Muscle of leg (tissue), 11 donors: ENCODE results near the gene TMEM60. TPM values are rescaled to one million over a fixed set of nuclear protein-coding genes. Genes with fewer than 3 reads are reported as not detected.

Experiments used
- DNase-seq: peaks from one replicate; pipeline ENCODE4 v3.0.0; 2013
- H3K27ac ChIP-seq: one replicate; pipeline ENCODE4 v1.5.1; 2013; ENCODE audit warnings: mild to moderate bottlenecking, low read length, control low read depth
- H3K27me3 ChIP-seq: one replicate; pipeline ENCODE4 v1.6.1; 2013; ENCODE audit warnings: low read length; ENCODE audit not compliant: control insufficient read depth, insufficient read depth
- H3K36me3 ChIP-seq: one replicate; pipeline ENCODE4 v1.6.1; 2013; ENCODE audit warnings: low read length; ENCODE audit not compliant: control insufficient read depth, insufficient read depth
- H3K4me1 ChIP-seq: one replicate; pipeline ENCODE4 v1.6.1; 2013; ENCODE audit warnings: low read length; ENCODE audit not compliant: control insufficient read depth, insufficient read depth
- H3K4me3 ChIP-seq: one replicate; pipeline ENCODE4 v1.5.1; 2013; ENCODE audit warnings: low read length, control low read depth
- H3K9me3 ChIP-seq: replicated peaks from 2 replicates; pipeline ENCODE4 v1.6.1; 2013; ENCODE audit warnings: low read depth, low read length; ENCODE audit not compliant: control insufficient read depth
- WGBS: methylation state at CpG from one replicate; pipeline ENCODE4 v1.1.5; 2013; ENCODE audit warnings: missing lambda C conversion rate; ENCODE audit not compliant: insufficient coverage; 5-methylcytosine and 5-hydroxymethylcytosine counted together
- polyA plus RNA-seq, 8 donors: library from polyadenylated mRNA; unstranded; fragments of 120-200 nt; gene quantifications; one replicate each; pipeline versions ENCODE4 v1.2.1 to v1.2.3, GENCODE V29; 2013; ENCODE audit warnings: inconsistent platforms in 1 of 8, low replicate concordance in 1 of 8; ENCODE audit not compliant: insufficient read length in 8 of 8, insufficient read depth in 1 of 8
- total RNA-seq: library from RNA; stranded (reverse); fragments of 120-200 nt; gene quantifications from one replicate; pipeline ENCODE4 v1.2.4, GENCODE V29; 2013

Gene TMEM60
- total and polyA plus RNA-seq, 9 donors: 10.5 to 14.7 (median 11.8) TPM

GRCh38 chr7:77819021-77819420 lies 20.8 kb upstream of the TMEM60 start:
- Histone ChIP-seq H3K9me3 (peaks cover 51% of the 10 kb centered on the region), H3K36me3 (peaks cover 5% of the 10 kb centered on the region), H3K27me3 (no peaks in the 10 kb centered on the region), H3K27ac (no peak overlapping the region), H3K4me3 (no peak overlapping the region), H3K4me1 (no peaks in the 10 kb centered on the region)
- DNase-seq: no peak

- H3K9me3 ChIP-seq: peaks cover 21% of the 10 kb centered on the region
- no peak for DNase-seq
- no peak overlapping the region for H3K27ac ChIP-seq
- H3K4me3 ChIP-seq: no peak overlapping the region
- no peaks in the 10 kb centered on the region for H3K4me1 ChIP-seq
- WGBS: 100% methylated on average over 2 of the region's 2 CpGs
- H3K27me3 ChIP-seq: no peaks in the 10 kb centered on the region
- H3K36me3 ChIP-seq: peaks cover 5% of the 10 kb centered on the region
Observed at GRCh38 chr7:77813180-77813579, 14.9 kb upstream of the TMEM60 start.

GRCh38 chr7:77812290-77812685 lies 14.1 kb upstream of the TMEM60 start:
- Histone ChIP-seq H3K36me3 (peaks cover 3% of the 10 kb centered on the region), H3K27me3 (no peaks in the 10 kb centered on the region), H3K9me3 (peaks cover 20% of the 10 kb centered on the region), H3K27ac (no peak overlapping the region), H3K4me3 (no peak overlapping the region), H3K4me1 (no peaks in the 10 kb centered on the region)
- no peak for DNase-seq
- WGBS: no CpG with 5 or more reads among the region's 1 CpG

- H3K9me3 ChIP-seq: peaks cover 15% of the 10 kb centered on the region
- no peak overlapping the region for H3K27ac ChIP-seq
- H3K4me3 ChIP-seq: no peak overlapping the region
- DNase-seq: no peak
- H3K4me1 ChIP-seq: no peaks in the 10 kb centered on the region
- no peaks in the 10 kb centered on the region for H3K27me3 ChIP-seq
- no CpG with 5 or more reads among the region's 2 CpGs for WGBS
- no peaks in the 10 kb centered on the region for H3K36me3 ChIP-seq
Observed at GRCh38 chr7:77811516-77812289, 13.5 kb upstream of the TMEM60 start.

GRCh38 chr7:77808517-77808916 lies 10.3 kb upstream of the TMEM60 start:
- Histone ChIP-seq H3K36me3 (no peaks in the 10 kb centered on the region), H3K27me3 (no peaks in the 10 kb centered on the region), H3K9me3 (peaks cover 17% of the 10 kb centered on the region), H3K4me3 (no peak overlapping the region), H3K4me1 (no peaks in the 10 kb centered on the region), H3K27ac (no peak overlapping the region)
- DNase-seq: no peak
- WGBS: no CpG with 5 or more reads among the region's 1 CpG

GRCh38 chr7:77806425-77806824 lies 8.2 kb upstream of the TMEM60 start:
- Histone ChIP-seq H3K9me3 (peaks cover 17% of the 10 kb centered on the region), H3K36me3 (no peaks in the 10 kb centered on the region), H3K27me3 (no peaks in the 10 kb centered on the region), H3K27ac (no peak overlapping the region), H3K4me3 (no peak overlapping the region), H3K4me1 (no peaks in the 10 kb centered on the region)
- DNase-seq: no peak
- WGBS: no CpG with 5 or more reads among the region's 2 CpGs

GRCh38 chr7:77802557-77803405 lies 4.5 kb upstream of the TMEM60 start:
- Histone ChIP-seq H3K27me3 (peaks cover under 1% of the 10 kb centered on the region), H3K36me3 (no peaks in the 10 kb centered on the region), H3K27ac (no peak overlapping the region), H3K9me3 (peaks cover 12% of the 10 kb centered on the region), H3K4me1 (peaks cover 6% of the 10 kb centered on the region), H3K4me3 (no peak overlapping the region)
- WGBS: no CpG with 5 or more reads among the region's 2 CpGs
- DNase-seq: no peak

- WGBS: no CpG with 5 or more reads among the region's 2 CpGs
- H3K27ac ChIP-seq: no peak overlapping the region
- no peaks in the 10 kb centered on the region for H3K36me3 ChIP-seq
- no peak for DNase-seq
- peaks cover 12% of the 10 kb centered on the region for H3K4me1 ChIP-seq
- H3K27me3 ChIP-seq: peaks cover 3% of the 10 kb centered on the region
- H3K4me3 ChIP-seq: no peak overlapping the region
- peaks cover 4% of the 10 kb centered on the region for H3K9me3 ChIP-seq
Observed at GRCh38 chr7:77800730-77801129, 2.5 kb upstream of the TMEM60 start.

- H3K27me3 ChIP-seq: peaks cover 3% of the 10 kb centered on the region
- H3K36me3 ChIP-seq: peaks cover 1% of the 10 kb centered on the region
- 64% methylated on average over 2 of the region's 4 CpGs for WGBS
- H3K4me3 ChIP-seq: no peak overlapping the region
- peaks cover 2% of the 10 kb centered on the region for H3K9me3 ChIP-seq
- no peak for DNase-seq
- no peak overlapping the region for H3K27ac ChIP-seq
- peaks cover 12% of the 10 kb centered on the region for H3K4me1 ChIP-seq
Observed at GRCh38 chr7:77800158-77800557, 1.9 kb upstream of the TMEM60 start.
